ENCODE data around the gene CRYBG1.

GRCh38 chr6:106439459-106439858, 78.9 kb downstream of the CRYBG1 start:
- TF ChIP-seq CTCF (IDR thresholded peaks at IDR 0.05; ENCODE audit: extremely low read depth in 1 of 2, insufficient read depth in 1 of 2, low read depth in 1 of 2, low read length in 2 of 2) (no peak), POLR2AphosphoS5 (IDR thresholded peaks at IDR 0.05; ENCODE audit: insufficient read depth, low read depth, low read length) (no peak)
